Duodenal mucosa (tissue), 2 donors: ENCODE results near the gene NR2C2AP.

ENCODE experiments used
- H3K27ac ChIP-seq: one replicate; pipeline ENCODE4 v1.7.0; 2013; ENCODE audit warnings: low read depth, low read length
- H3K27me3 ChIP-seq, 2 donors: one replicate each; pipeline ENCODE4 v1.7.0; 2013; ENCODE audit warnings: low read length in 2 of 2, control low read depth in 1 of 2; ENCODE audit not compliant: insufficient read depth in 2 of 2, control insufficient read depth in 1 of 2
- H3K36me3 ChIP-seq, 2 donors: one replicate each; pipeline ENCODE4 v1.7.0; 2013; ENCODE audit warnings: low read length in 2 of 2, control low read depth in 1 of 2; ENCODE audit not compliant: insufficient read depth in 2 of 2, control insufficient read depth in 1 of 2
- H3K4me1 ChIP-seq, 2 donors: one replicate each; pipeline ENCODE4 v1.7.0; 2013; ENCODE audit warnings: low read length in 2 of 2, control low read depth in 1 of 2; ENCODE audit not compliant: insufficient read depth in 2 of 2, control insufficient read depth in 1 of 2
- H3K4me3 ChIP-seq, 2 donors: one replicate each; pipeline ENCODE4 v1.7.0; 2013; ENCODE audit warnings: low read length in 2 of 2, low read depth in 1 of 2
- H3K9ac ChIP-seq, 2 donors: one replicate each; pipeline ENCODE4 v1.7.0; 2013; ENCODE audit warnings: low read length in 2 of 2, low read depth in 1 of 2
- H3K9me3 ChIP-seq, 2 donors: one replicate each; pipeline ENCODE4 v1.7.0; 2013; ENCODE audit warnings: low read length in 2 of 2, control low read depth in 1 of 2; ENCODE audit not compliant: control insufficient read depth in 1 of 2

Gene NR2C2AP

GRCh38 chr19:19203012-19203856 lies at the start of gene NR2C2AP:
NR2C2AP (minus strand) TSS chr19:19203414; CDS start chr19:19203060, 354 bp downstream.
- no peaks in the 10 kb centered on the region for H3K27me3 ChIP-seq
- H3K4me1 ChIP-seq = peaks cover 10 to 17% of the 10 kb centered on the region in 2 donors
- peaks cover 0 to 3% of the 10 kb centered on the region in 2 donors for H3K9me3 ChIP-seq

DNA sequence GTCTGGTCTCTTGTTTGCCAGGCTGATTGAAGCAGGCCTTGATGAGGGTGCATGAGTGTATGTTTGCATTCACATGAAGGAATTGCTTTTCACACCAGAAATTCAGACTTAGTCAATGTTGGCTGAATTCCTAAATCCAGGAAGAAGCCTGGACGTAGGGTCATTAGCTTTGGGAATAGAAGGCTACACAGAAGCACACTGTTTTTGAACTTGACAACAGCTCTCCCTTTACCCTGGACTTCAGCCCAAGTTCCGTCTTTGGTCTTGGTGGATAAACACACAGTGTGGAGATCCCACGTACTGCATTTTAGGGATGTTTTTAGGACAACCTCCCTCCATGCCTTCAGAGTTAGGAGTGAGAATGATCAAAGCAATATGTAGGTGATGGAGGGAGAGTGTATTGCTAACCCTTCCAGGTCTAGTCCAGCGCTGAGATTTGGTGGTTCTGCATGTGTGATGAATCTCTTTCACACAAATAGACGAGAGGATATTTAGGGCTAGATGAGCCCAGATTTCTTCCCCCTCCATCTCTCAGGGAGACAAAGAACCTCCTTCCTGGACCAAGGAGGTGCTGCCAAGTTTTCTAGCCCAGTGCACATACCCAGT lies 47.1 kb upstream of the NR2C2AP start:
- Histone ChIP-seq H3K4me3 (no peak overlapping the region), H3K27ac (no peak overlapping the region), H3K9me3 (no peaks in the 10 kb centered on the region), H3K4me1 (no peaks in the 10 kb centered on the region), H3K36me3 (no peaks in the 10 kb centered on the region), H3K27me3 (peaks cover 8 to 9% of the 10 kb centered on the region in 2 donors), H3K9ac (no peak overlapping the region)

More at GRCh38 chr19:19203012-19203856, at the start of gene NR2C2AP:
- H3K27ac ChIP-seq = no peak within 1 kb of the TSS
- H3K9ac ChIP-seq = peak within 1 kb of the TSS; percentile 82 to 85
- H3K36me3 ChIP-seq = peaks cover 11 to 20% of the 10 kb centered on the region in 2 donors
- peak within 1 kb of the TSS; percentile 86 to 94 for H3K4me3 ChIP-seq

GRCh38 chr19:19240476-19240875 lies 37.3 kb upstream of the NR2C2AP start:
- peaks cover 0 to 7% of the 10 kb centered on the region in 2 donors for H3K27me3 ChIP-seq

GRCh38 chr19:19239675-19240074 lies 36.5 kb upstream of the NR2C2AP start:
- no peaks in the 10 kb centered on the region for H3K36me3 ChIP-seq
- H3K9me3 ChIP-seq = peaks cover 6 to 11% of the 10 kb centered on the region in 2 donors
- H3K27ac ChIP-seq = no peak overlapping the region
- peaks cover 0 to 7% of the 10 kb centered on the region in 2 donors for H3K27me3 ChIP-seq
- H3K4me1 ChIP-seq = no peaks in the 10 kb centered on the region
- H3K4me3 ChIP-seq = no peak overlapping the region
- H3K9ac ChIP-seq = no peak overlapping the region

More at GRCh38 chr19:19240476-19240875, 37.3 kb upstream of the NR2C2AP start:
- Histone ChIP-seq H3K9ac (no peak overlapping the region), H3K9me3 (peaks cover 3 to 8% of the 10 kb centered on the region in 2 donors), H3K36me3 (no peaks in the 10 kb centered on the region), H3K27ac (no peak overlapping the region), H3K4me3 (no peak overlapping the region), H3K4me1 (no peaks in the 10 kb centered on the region)

GRCh38 chr19:19238126-19238894 lies 35.1 kb upstream of the NR2C2AP start:
- no peak overlapping the region for H3K9ac ChIP-seq
- H3K36me3 ChIP-seq = no peaks in the 10 kb centered on the region
- no peaks in the 10 kb centered on the region for H3K4me1 ChIP-seq
- peaks cover 0 to 7% of the 10 kb centered on the region in 2 donors for H3K27me3 ChIP-seq
- H3K27ac ChIP-seq = no peak overlapping the region
- H3K9me3 ChIP-seq = peaks cover 9 to 23% of the 10 kb centered on the region in 2 donors
- no peak overlapping the region for H3K4me3 ChIP-seq

DNA sequence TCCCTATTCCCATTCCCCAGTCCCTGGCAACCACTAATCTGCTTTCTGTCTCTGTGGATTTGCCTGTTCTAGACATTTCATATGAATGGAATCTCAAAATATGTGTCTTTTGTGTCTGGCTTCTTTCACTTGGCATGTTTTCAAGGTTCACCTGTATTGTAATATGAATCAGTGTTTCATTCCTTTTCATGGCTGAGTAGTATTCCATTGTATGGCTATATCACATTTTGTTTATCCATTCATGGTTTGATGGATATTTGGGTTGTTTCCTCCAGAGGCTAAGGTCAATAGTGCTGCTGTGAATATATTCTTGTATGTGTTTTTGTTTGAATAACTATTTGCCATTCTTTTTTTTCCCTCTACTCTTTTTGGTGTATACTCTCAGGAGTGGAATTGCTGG lies 33.0 kb upstream of the NR2C2AP start:
- Histone ChIP-seq H3K4me3 (no peak overlapping the region), H3K9me3 (peaks cover 9 to 23% of the 10 kb centered on the region in 2 donors), H3K27me3 (peaks cover 0 to 7% of the 10 kb centered on the region in 2 donors)

DNA sequence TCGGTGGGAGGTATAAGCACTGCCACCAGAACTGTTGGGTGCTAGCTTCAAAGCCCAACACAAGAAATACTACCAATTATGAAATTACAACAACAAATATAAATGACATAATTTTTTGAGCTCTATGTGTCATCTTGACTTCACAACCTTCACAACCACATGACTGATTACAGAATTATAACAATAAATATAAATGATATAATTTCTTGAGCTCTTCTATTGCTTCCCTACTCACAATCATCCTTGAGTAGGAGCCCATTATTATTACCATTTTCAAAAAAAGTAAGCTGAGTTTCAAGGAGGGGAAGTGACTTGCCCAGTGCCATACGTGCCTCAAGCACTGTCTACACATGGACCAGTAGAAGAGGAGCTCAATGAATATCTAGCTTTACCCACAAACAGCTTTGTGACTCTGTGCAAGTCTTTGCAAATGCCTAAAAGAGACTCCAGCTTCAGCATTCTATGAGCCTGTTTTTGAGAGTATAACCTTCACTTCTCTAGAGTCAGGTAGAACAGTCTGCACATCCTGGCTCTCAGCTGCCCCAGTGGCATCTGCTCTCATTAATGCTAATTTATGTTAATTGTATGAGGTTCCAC lies 31.1 kb upstream of the NR2C2AP start:
- H3K4me1 ChIP-seq = no peaks in the 10 kb centered on the region
- no peaks in the 10 kb centered on the region for H3K36me3 ChIP-seq
- no peak overlapping the region for H3K27ac ChIP-seq
- peaks cover 9 to 23% of the 10 kb centered on the region in 2 donors for H3K9me3 ChIP-seq
- H3K4me3 ChIP-seq = no peak overlapping the region
- H3K27me3 ChIP-seq = no peaks in the 10 kb centered on the region
- no peak overlapping the region for H3K9ac ChIP-seq

More for the DNA sequence above, 33.0 kb upstream of the NR2C2AP start:
- Histone ChIP-seq H3K4me1 (no peaks in the 10 kb centered on the region), H3K9ac (no peak overlapping the region), H3K27ac (no peak overlapping the region), H3K36me3 (no peaks in the 10 kb centered on the region)

- Histone ChIP-seq H3K9me3 (peaks cover 9 to 23% of the 10 kb centered on the region in 2 donors), H3K4me3 (no peak overlapping the region), H3K9ac (no peak overlapping the region), H3K27me3 (peaks cover 3 to 9% of the 10 kb centered on the region in 2 donors), H3K36me3 (no peaks in the 10 kb centered on the region), H3K4me1 (no peaks in the 10 kb centered on the region), H3K27ac (no peak overlapping the region)
Observed at GRCh38 chr19:19232261-19232721, 29.1 kb upstream of the NR2C2AP start.

GRCh38 chr19:19230999-19231398 lies 27.8 kb upstream of the NR2C2AP start:
- H3K9me3 ChIP-seq = peaks cover 6 to 20% of the 10 kb centered on the region in 2 donors
- no peaks in the 10 kb centered on the region for H3K36me3 ChIP-seq
- H3K27me3 ChIP-seq = peaks cover 3 to 9% of the 10 kb centered on the region in 2 donors
- H3K27ac ChIP-seq = no peak overlapping the region
- no peak overlapping the region for H3K4me3 ChIP-seq
- H3K9ac ChIP-seq = no peak overlapping the region
- H3K4me1 ChIP-seq = no peaks in the 10 kb centered on the region
